Fibroblast of lung (primary cell): ENCODE results near the gene DEFB113. TPM values are rescaled to one million over a fixed set of nuclear protein-coding genes. Genes with fewer than 3 reads are reported as not detected.

Source experiments
- DNase-seq, 2 donors: peaks; one replicate each; pipeline versions ENCODE4 v3.0.0 to v3.0.0-alpha.2; 2010; ENCODE audit warnings: low read depth in 2 of 2
- H2AFZ ChIP-seq: 2 replicates; pipeline ENCODE4 v1.5.1; 2012; ENCODE audit warnings: low read length, control low read depth, inconsistent platforms
- H3K27ac ChIP-seq: 2 replicates; pipeline ENCODE4 v1.5.1; 2011; ENCODE audit warnings: low read length, control low read depth; ENCODE audit not compliant: insufficient read depth
- H3K27me3 ChIP-seq: 2 replicates; pipeline ENCODE4 v1.5.1; 2011; ENCODE audit warnings: mild to moderate bottlenecking, low read length; ENCODE audit not compliant: control insufficient read depth, insufficient read depth
- H3K36me3 ChIP-seq: 2 replicates; pipeline ENCODE4 v1.5.1; 2011; ENCODE audit warnings: low read length; ENCODE audit not compliant: control insufficient read depth, insufficient read depth
- H3K4me1 ChIP-seq: 2 replicates; pipeline ENCODE4 v1.5.1; 2011; ENCODE audit warnings: low read length; ENCODE audit not compliant: control insufficient read depth, insufficient read depth; ENCODE audit errors: extremely low read depth
- H3K4me2 ChIP-seq: 2 replicates; pipeline ENCODE4 v1.5.1; 2011; ENCODE audit warnings: low read length, control low read depth; ENCODE audit not compliant: insufficient read depth; ENCODE audit errors: extremely low read depth
- H3K4me3 ChIP-seq, 4 experiments: fragments of 200-600 bp in 1 of 4; sonication (generic) in 1 of 4; replicated peaks in 1 of 4; 2 replicates each; pipeline ENCODE4 v1.5.1; 2011 to 2016; ENCODE audit warnings: low read length in 4 of 4, low read depth in 3 of 4, mild to moderate bottlenecking in 3 of 4, control low read depth in 2 of 4, inconsistent platforms in 1 of 4, mixed read lengths in 1 of 4; ENCODE audit not compliant: insufficient read depth in 1 of 4; ENCODE audit errors: control extremely low read depth in 1 of 4
- H3K79me2 ChIP-seq: 2 replicates; pipeline ENCODE4 v1.5.1; 2012; ENCODE audit warnings: mild to moderate bottlenecking, low read length, inconsistent platforms; ENCODE audit not compliant: control insufficient read depth, insufficient read depth
- H3K9ac ChIP-seq: 2 replicates; pipeline ENCODE4 v1.5.1; 2011; ENCODE audit warnings: mild to moderate bottlenecking, low read length, control low read depth; ENCODE audit not compliant: insufficient read depth
- H3K9me3 ChIP-seq: 2 replicates; pipeline ENCODE4 v1.5.1; 2012; ENCODE audit warnings: low read depth, low read length; ENCODE audit not compliant: control insufficient read depth, insufficient read depth
- H4K20me1 ChIP-seq: 2 replicates; pipeline ENCODE4 v1.5.1; 2011; ENCODE audit warnings: low read length; ENCODE audit not compliant: control insufficient read depth, insufficient read depth; ENCODE audit errors: extremely low read depth
- EZH2 ChIP-seq: IDR thresholded peaks from 2 replicates; pipeline ENCODE4 v1.5.1; 2012; ENCODE audit warnings: low read length, control low read depth, mild to moderate bottlenecking; ENCODE audit errors: missing control alignments
- polyA plus RNA-seq, 2 donors: library from polyadenylated mRNA; depleted of rRNA in 1 of 2; stranded (reverse) in 1 of 2; unstranded in 1 of 2; fragments of >200 nt; gene quantifications; 2 replicates each; pipeline ENCODE4 v1.2.1, GENCODE V29; 2011 to 2012; ENCODE audit warnings: missing spikeins in 1 of 2
- total RNA-seq: library from RNA; depleted of rRNA; stranded (reverse); fragments of >200 nt; gene quantifications from 2 replicates; pipeline ENCODE4 v1.2.1, GENCODE V29; 2014
- TF ChIP-seq, protein P1 (sequence below), 2 donors: IDR thresholded peaks in 1 of 2; conservative IDR thresholded peaks in 1 of 2; 1 replicate in 1 of 2; 2 replicates in 1 of 2; pipeline ENCODE4 v1.5.1; 2011 to 2012; ENCODE audit warnings: low read length in 2 of 2, control low read depth in 1 of 2, inconsistent platforms in 1 of 2, low read depth in 1 of 2, mild to moderate bottlenecking in 1 of 2

Gene DEFB113
- total and polyA plus RNA-seq, 2 donors (not counting 1 experiment from before 2014, with no cell fraction given), result not detected

DNA sequence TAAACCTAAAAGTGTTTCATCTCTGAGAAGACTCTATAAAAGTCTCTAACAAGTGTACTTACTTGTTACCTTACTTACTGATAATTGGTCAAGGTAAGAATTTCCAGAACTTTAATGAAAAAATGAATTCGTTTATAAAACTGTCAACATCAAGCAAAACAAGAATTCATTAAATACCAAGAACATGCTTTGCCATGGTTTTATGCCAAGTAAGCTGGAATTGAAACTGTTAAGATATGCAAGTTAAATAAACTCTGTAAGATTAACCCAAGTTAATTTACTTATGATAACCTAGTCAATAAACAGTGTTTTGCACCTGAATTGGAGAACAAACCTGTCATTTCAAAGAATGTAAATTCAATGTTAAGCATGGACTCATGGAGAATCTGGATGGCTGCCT, 17.1 kb upstream of the DEFB113 start:
- no peak overlapping the region for H3K9ac ChIP-seq
- no peaks in the 10 kb centered on the region for H3K79me2 ChIP-seq
- no peak overlapping the region for H3K4me3 ChIP-seq
- no peaks in the 10 kb centered on the region for H3K4me1 ChIP-seq
- DNase-seq, result no peak
- no peak overlapping the region for H3K27ac ChIP-seq
- no peak for TF ChIP-seq EZH2
- TF ChIP-seq, protein P1, sequence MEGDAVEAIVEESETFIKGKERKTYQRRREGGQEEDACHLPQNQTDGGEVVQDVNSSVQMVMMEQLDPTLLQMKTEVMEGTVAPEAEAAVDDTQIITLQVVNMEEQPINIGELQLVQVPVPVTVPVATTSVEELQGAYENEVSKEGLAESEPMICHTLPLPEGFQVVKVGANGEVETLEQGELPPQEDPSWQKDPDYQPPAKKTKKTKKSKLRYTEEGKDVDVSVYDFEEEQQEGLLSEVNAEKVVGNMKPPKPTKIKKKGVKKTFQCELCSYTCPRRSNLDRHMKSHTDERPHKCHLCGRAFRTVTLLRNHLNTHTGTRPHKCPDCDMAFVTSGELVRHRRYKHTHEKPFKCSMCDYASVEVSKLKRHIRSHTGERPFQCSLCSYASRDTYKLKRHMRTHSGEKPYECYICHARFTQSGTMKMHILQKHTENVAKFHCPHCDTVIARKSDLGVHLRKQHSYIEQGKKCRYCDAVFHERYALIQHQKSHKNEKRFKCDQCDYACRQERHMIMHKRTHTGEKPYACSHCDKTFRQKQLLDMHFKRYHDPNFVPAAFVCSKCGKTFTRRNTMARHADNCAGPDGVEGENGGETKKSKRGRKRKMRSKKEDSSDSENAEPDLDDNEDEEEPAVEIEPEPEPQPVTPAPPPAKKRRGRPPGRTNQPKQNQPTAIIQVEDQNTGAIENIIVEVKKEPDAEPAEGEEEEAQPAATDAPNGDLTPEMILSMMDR (conservative IDR thresholded peaks at IDR 0.05 in 1 of 2, IDR thresholded peaks at IDR 0.05 in 1 of 2; ENCODE audit: low read depth in 1 of 2, low read length in 2 of 2), result no peak
- H3K36me3 ChIP-seq, result no peaks in the 10 kb centered on the region
- H3K9me3 ChIP-seq, result no peaks in the 10 kb centered on the region
- H2AFZ ChIP-seq, result no peak overlapping the region
- H3K27me3 ChIP-seq, result no peaks in the 10 kb centered on the region
- H3K4me2 ChIP-seq, result no peak overlapping the region
- H4K20me1 ChIP-seq, result no peaks in the 10 kb centered on the region

GRCh38 chr6:49982046-49982445, 12.6 kb upstream of the DEFB113 start:
- no peak overlapping the region for H3K4me3 ChIP-seq
- no peak overlapping the region for H3K9ac ChIP-seq
- no peaks in the 10 kb centered on the region for H3K36me3 ChIP-seq
- no peaks in the 10 kb centered on the region for H3K9me3 ChIP-seq
- no peaks in the 10 kb centered on the region for H3K27me3 ChIP-seq
- no peaks in the 10 kb centered on the region for H3K79me2 ChIP-seq
- no peak for DNase-seq
- no peaks in the 10 kb centered on the region for H3K4me1 ChIP-seq
- H4K20me1 ChIP-seq, result no peaks in the 10 kb centered on the region
- no peak overlapping the region for H3K27ac ChIP-seq
- H3K4me2 ChIP-seq, result no peak overlapping the region
- H2AFZ ChIP-seq, result no peak overlapping the region
- no peak for TF ChIP-seq EZH2
- TF ChIP-seq, protein P1 (conservative IDR thresholded peaks at IDR 0.05 in 1 of 2, IDR thresholded peaks at IDR 0.05 in 1 of 2; ENCODE audit: low read depth in 1 of 2, low read length in 2 of 2), result no peak

DNA sequence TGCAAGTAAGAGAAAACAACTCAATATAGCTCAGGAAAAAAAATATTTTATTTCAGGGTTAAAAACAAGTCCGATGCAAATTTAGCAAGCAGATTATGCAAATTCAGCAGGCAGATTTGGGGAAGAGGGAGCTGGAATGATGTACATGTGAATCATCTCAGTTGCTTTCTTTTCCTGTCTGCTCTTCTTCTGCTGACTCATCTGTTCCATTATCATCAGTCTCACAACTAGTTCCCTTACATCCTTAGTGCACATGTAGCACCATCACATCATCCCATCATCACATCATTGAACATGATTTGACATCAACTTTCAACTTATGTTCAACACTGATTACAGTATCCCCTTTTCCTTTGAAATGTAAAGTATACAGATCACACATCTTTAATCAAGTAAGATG, 11.5 kb upstream of the DEFB113 start:
- Histone ChIP-seq H3K27ac (no peak overlapping the region), H3K4me1 (no peaks in the 10 kb centered on the region), H2AFZ (no peak overlapping the region), H3K79me2 (no peaks in the 10 kb centered on the region), H3K4me3 (no peak overlapping the region), H3K4me2 (no peak overlapping the region), H3K27me3 (no peaks in the 10 kb centered on the region), H3K9me3 (no peaks in the 10 kb centered on the region), H3K9ac (no peak overlapping the region), H4K20me1 (no peaks in the 10 kb centered on the region), H3K36me3 (no peaks in the 10 kb centered on the region)
- peak in 1 of 2 donors; percentile 21 for DNase-seq
- no peak for TF ChIP-seq EZH2
- TF ChIP-seq, protein P1 (conservative IDR thresholded peaks at IDR 0.05 in 1 of 2, IDR thresholded peaks at IDR 0.05 in 1 of 2; ENCODE audit: low read depth in 1 of 2, low read length in 2 of 2), result no peak
